Right lobe of liver (tissue), 4 donors: ENCODE measurements around the gene FBXL19.

Source experiments
- CTCF ChIP-seq, 4 donors: fragments of 200-600 bp in 3 of 4; fragments of 450-650 bp in 1 of 4; IDR thresholded peaks; one replicate each; pipeline versions ENCODE4 v1.5.1 to v1.8.0; 2016 to 2022; ENCODE audit warnings: antibody characterized with exemption in 4 of 4, mild to moderate bottlenecking in 2 of 4
- POLR2A ChIP-seq: fragments of 450-650 bp; IDR thresholded peaks from one replicate; pipeline ENCODE4 v1.6.1; 2017; ENCODE audit warnings: antibody characterized with exemption, mild to moderate bottlenecking
- donor health status: DM: no; HTN: no; CAD: no.
- donor health status: DM: no; HTN: no; CAD: no.
- donor health status: DM: no; HTN: yes; CAD: no.

- TF ChIP-seq POLR2A (no peak), CTCF (IDR thresholded peaks at IDR 0.05) (no peak)
Observed at GRCh38 chr16:30991052-30991451, 67.7 kb downstream of the FBXL19 start.
